LHCN-M2 (cell line): ENCODE results near the gene MIOX. TPM values are rescaled to one million over a fixed set of nuclear protein-coding genes. Genes with fewer than 3 reads are reported as not detected.
"Not testable (repeated sequence)": the region's sequence is repeated elsewhere in the genome, so short reads cannot be mapped to it uniquely, and the experiment has no call there.

ENCODE experiments used
- DNase-seq: peaks from one replicate; pipeline ENCODE4 v3.0.0-alpha.2; 2012; ENCODE audit warnings: low read depth
- total RNA-seq: library from RNA; depleted of rRNA; stranded (reverse); fragments of >200 nt; gene quantifications from 2 replicates; pipeline ENCODE4 v1.2.3, GENCODE V29; 2014; rRNA removed

MIOX gene
- total RNA-seq, 1 experiment from 2014 or later: not detected

DNA sequence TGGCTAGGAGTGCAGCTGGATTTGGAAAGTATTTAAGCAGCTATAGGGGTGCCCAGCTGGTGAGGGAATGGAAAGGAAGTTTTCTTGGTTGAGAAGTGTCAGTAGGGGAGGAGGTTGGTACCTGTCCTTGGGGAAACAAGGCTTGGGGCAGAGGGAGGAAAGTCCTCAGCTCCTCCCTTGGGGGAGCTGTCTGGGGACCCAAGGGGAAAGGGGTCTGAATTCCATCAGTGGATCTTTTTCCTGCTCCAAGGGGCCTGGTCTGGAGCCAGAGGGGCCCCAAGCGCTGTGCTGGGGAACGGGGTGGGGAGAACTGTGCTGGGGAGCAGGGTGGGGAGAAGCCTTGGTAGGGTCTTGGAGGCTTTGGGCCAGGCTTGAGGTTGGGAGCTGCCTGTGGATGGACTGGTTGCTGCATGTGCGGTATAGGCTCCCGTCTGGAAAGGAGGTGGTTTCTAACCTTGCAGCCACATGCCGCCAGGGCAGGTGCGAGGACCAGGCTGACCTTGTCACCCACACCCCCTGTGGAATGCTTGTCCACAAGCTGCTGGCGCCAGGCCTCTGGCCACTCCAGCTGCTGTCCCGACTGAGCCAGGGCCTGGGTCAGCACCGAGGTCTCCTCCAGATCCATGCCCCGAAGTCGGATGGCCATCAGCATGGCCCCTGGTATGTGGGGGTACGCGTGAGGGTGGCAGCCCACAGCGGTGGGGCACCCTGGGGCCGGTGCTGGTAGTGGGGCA, 42.2 kb downstream of the MIOX start:
- no peak for DNase-seq

DNA sequence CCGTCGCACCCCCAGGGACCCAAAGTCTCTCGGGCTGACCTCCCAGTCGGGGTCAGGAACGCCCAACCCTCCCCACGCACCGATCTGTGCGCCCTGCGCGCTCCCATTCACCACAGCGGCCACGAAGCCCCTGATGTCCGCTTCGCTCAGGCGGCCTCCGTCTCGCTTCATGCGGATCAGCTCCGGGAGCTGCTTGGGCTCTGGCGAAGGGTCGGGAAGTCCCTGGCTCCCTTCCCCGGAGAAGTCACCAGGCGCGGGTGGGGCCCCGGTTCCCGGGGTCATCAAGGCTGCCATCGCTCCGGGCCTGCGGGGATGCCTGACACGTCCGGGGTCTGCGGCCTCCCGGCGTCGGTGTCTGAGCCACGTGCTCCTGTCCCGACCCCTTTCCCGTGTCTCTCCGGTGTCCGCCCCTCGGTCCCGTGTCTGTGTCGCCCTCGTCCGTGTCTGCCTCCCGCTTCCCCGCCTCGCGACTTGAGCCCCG, 42.8 kb downstream of the MIOX start:
- no peak for DNase-seq

DNA sequence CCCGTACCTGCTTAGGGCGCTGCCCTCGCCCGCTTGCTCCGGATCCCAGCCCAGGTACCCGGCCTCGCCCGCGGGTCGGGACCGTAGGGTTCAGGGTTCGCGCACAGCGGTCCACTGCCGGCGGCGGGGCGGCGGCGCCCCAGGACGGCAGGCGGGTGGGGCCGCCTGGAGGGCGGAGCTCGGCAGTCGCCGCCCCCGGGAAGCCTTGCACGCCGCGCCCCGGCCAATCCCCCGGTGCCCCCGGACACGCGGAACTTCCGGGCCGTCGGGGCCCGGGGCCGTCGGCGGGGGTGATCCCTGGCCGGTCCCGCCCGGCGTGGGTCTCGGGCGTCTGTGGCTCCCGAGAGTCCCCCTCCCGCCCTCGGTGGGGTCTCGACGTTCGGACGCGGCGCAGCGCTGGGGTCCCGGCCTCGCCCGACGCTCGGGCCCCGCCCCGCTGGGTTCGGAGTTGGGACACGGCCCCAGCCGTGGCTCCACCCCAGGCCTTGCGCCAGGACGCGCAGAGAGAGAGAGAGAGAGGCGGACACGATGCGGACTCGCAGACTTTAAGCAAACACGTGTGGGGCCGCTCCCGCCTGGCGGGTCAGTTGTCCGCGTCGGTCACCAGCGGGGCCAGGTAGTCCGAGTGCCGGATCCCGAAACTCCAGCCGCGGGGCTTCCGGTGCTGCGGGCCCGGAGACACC, 43.4 kb downstream of the MIOX start, which contains the start of gene TYMP:
Gene TYMP, minus strand, starts transcription at position 116 of the 683 bp plus-strand sequence. CDS start 303 bp downstream, outside the sequence.
- peak; percentile 43 for DNase-seq

DNA sequence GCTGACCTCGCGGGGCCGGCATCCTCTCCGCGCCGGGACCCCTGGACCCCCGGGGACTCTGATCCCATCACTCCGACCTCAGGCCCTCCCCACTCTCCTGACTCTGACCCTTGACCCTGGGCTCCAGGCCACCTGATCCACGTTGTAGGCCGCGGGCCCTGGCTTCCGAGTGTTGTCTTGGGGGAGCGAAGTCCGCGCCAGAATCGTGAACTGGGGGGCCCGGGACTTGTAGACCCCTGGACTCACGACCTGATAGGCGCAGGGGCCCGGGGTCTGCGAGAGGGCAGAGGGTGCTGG, 43.9 kb downstream of the MIOX start:
- DNase-seq: no peak

DNA sequence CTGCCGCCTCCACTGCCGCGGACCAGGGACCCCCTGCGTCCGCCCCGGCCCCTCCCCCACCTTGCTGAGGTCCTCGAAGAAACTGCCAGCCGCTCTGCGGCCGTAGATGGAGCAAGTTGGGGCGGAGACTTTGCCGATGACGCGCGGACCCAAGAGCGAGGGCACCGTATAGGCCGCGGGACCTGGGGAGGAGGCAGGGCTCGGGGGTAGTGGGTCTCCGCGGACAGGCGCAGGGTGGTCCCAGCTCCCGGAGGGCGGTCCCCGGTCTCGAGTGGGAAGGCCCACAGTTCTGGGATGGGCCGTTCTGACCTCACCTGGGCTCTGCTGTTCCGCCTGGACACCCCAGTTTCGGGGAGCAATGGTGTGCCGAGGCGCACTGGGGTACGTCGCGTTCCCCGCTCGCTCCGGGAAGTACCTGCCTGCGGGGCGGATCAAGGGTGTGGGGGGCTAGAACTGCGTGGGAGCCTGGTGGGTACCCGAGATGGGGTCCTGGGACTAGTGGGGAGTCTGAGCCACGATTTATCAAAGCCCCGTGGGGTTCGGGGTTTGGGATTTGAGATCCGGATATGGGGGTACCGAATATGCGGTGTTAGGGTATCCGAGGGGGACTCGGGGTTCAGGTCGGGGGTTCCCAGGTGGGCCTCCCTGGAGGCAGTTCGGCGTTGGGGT, 44.4 kb downstream of the MIOX start:
- DNase-seq: peak; percentile 55

DNA sequence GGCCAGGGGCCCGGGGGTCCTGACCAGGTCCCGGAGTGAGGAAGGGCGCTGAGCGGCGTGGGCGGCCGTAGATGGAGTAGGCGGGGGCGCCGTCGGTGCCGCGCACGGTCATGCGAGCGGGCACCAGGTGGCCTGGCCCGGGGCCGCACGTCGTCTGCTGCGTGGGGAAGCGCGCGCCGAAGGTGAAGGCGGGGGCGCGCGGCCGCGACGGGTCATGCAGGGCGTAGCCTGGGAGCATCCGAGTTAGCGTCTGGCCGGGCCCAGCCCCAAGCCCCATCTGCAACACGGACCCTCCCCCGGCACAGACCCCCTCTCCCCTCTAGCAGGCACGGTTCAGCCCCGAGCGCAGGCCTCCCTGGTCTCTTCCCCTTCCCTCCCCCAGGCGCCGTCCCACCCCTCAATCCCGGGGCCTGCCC, 44.9 kb downstream of the MIOX start:
- no peak for DNase-seq

DNA sequence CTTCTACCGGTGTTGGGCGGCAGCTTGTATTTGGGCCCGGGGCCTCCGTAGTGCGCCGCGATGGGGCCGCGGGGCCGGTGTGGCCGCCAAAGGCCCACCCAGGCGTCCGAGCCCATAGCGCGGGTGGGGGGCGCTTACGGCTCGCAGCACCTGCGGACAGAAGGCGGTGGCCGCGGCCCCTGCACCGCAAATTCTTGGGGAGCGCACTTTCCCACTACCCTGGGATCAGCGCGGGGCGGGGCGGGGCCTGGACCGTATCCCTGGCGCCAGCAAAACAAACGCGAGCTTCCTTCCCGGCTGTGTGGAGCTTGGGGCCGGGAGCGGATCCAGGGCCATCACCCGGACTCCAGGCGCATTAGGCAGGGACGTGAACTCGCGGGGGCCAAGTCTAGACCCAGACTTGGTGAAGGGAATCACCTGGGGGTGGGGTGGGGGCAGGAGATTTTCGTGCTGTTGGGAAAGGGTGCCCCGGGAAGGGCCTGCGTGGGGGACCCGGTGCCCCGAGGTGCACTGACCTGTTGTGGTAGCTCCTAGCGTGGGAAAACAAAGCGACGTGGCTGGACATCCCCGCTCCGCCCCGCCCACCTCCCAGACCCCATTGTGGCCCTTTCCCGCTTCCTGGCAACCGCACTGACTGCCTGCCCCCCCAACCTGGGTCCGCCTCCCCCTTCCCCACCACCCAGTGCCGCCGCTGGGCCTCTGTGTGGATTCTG, 45.5 kb downstream of the MIOX start:
- DNase-seq: no peak

DNA sequence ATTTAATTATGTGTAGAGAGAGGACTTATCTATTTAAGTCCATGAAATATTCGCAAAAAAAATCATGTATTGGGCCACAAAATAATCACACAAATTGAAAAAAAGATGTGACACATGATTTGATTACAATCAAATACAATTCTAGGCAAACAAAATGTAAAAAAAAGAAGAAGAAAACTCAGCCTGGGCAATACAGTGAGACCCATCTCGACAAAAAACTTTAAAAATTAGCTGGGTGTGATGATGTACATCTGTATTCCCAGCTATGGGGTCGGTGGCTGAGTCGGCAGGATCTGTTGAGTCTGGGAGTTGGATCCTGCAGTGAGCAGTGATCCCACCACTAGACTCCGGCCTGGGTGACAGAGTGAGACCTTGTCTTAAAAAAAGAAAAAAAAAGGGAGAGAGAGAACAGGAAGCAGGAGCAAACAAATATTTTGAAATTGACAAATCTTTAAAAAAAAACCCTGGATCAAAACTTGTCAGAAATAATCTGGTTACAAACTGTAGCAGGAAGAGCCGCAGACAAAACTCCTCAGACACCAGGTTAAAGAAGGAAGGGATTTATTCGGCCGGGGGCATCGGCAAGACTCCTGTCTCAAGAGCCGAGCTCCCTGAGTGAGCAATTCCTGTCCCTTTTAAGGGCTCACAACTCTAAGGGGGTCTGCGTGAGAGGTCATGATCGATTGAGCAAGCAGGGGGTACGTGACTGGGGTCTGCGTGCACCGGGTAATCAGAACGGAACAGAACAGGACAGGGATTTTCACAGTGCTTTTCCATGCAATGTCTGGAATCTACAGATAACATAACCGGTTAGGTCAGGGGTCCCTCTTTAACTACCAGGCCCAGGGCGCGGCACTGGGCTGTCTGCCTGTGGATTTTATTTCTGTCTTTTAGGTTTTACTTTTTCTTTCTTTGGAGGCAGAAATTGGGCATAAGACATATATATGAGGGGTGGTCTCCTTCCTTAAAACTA, 46.5 kb downstream of the MIOX start:
- no peak for DNase-seq

DNA sequence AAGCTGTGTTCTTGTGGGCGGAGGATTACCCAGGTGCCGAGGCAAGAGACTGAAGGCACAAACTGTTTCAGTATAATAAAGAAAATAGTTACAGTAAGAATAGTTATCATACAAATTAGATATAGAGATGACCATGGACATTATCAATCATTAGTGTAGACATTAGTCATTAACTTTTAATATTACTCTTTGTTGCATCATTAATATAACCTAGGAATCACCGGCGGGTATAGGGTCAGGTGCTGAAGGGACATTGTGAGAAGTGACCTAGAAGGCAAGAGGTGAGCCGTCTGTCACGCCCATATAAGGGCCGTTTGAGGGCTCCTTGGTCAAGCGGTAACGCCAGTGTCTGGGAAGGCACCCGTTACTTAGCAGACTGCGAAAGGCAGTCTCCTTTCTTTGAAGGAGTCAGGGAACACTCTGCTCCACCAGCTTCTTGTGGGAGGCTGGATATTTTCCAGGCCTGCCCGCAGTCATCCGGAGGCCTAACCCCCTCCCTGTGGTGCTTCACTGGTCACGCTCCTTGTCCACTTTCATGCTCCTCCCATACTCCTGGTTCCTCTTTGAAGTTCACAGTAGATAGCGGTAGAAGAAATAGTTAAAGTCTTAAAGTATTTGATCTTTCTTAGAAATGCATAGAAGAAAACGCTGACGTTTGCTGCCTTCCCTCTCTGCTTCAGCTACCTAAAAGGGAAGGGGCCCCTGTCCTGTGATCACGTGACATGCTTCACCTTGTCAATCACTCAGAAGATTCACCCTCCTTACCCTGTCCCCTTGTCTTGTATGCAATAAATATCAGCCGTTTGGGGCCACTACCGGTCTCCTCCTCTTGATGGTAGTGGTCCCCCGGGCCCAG, 47.4 kb downstream of the MIOX start:
- not testable (repeated sequence) for DNase-seq

DNA sequence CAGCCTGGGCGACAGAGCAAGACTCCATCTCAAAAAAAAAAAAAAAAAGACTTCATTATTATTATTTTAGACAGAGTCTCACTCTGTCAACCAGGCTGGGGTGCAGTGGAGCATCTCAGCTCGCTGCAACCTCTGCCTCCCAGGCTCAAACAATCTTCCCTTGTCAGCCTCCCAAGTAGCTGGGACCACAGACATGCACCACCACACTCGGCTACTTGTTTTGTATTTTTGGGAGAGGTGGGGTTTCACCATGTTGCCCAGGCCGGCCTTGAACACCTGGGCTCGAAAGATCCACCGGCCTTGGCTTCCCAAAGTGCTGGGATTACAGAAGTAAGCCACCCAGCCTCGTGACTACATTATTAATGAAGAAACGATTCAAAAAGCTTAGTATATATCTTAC, 48.5 kb downstream of the MIOX start:
- no peak for DNase-seq

DNA sequence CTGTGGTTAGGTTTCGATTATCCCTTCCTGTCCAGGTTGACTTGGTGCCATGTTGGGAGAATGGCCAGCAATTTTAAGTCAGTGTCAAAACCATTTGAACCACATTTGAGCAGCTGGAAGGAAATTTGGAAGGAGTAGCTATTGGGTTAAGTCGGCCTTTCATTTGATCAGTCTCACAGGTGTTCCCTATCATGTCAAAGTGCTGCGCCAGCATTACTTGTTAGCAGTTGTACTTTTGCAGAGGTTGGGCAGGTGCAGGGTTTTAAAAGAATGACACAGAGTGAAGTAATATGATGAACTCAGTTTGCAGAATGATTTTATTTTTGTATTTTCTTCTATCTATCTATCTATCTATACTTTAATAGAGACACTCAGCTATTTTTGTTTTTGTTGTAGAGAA, 49.6 kb downstream of the MIOX start:
- no peak for DNase-seq

DNA sequence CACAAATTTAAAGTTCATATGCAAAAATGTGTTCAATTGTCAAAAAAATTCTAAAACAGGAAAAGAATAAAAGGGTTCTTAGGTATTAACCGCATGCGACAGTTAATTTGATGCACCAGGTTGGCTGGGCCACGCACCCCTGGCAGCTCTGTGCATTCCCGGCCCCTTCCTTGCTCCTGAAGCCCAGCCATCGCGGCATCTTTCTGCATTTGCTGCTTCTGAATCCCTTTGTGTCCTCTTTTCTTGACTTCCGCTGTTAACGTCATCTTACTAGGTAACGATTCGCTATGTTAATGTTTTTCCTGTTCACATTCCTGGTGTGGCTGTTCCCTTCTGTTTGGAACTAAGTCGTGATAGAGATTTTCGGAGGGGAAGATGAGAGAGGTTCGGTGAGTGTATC, 51.1 kb downstream of the MIOX start:
- no peak for DNase-seq

Other genes with a start within 250 kb of the MIOX start
- gene TUBGCP6, start 241.8 kb upstream of the MIOX start, total RNA-seq: 29.8 and 34.6 TPM in 2 replicates
- 28.2 and 29.1 TPM in 2 replicates for gene HDAC10, start 235.6 kb upstream of the MIOX start, total RNA-seq
- gene MAPK12, start 225.2 kb upstream of the MIOX start, total RNA-seq: 31.2 and 33.8 TPM in 2 replicates
- 7.6 and 8.3 TPM in 2 replicates for gene MAPK11, start 216.5 kb upstream of the MIOX start, total RNA-seq
- gene PLXNB2, start 179.2 kb upstream of the MIOX start, total RNA-seq: 140 and 148 TPM in 2 replicates
- 2.8 and 3.5 TPM in 2 replicates for gene DENND6B, start 159.8 kb upstream of the MIOX start, total RNA-seq
- gene PPP6R2, start 143.5 kb upstream of the MIOX start, total RNA-seq: 62.8 and 64.2 TPM in 2 replicates
- 69.2 and 76.2 TPM in 2 replicates for gene SBF1, start 11.8 kb upstream of the MIOX start, total RNA-seq
- gene ADM2, start 5.3 kb upstream of the MIOX start, total RNA-seq: not detected in 2 replicates
- 87.5 and 98.3 TPM in 2 replicates for gene LMF2, start 20.8 kb downstream of the MIOX start, total RNA-seq
- 72.1 and 75.2 TPM in 2 replicates for gene NCAPH2, start 21.4 kb downstream of the MIOX start, total RNA-seq
- 7.4 and 7.7 TPM in 2 replicates for gene SCO2, start 38.7 kb downstream of the MIOX start, total RNA-seq
- gene TYMP, start 43.2 kb downstream of the MIOX start, total RNA-seq: 3.6 and 4.3 TPM in 2 replicates
- gene KLHDC7B, start 59.0 kb downstream of the MIOX start, total RNA-seq: not detected in 2 replicates
- gene SYCE3, start 76.1 kb downstream of the MIOX start, total RNA-seq: not detected in 2 replicates
- gene CPT1B, start 91.6 kb downstream of the MIOX start, total RNA-seq: 9.0 and 9.4 TPM in 2 replicates
- 44.9 and 53.0 TPM in 2 replicates for gene CHKB, start 96.0 kb downstream of the MIOX start, total RNA-seq
- gene MAPK8IP2, start 113.9 kb downstream of the MIOX start, total RNA-seq: 0.13 and 0.17 TPM in 2 replicates
- gene ARSA, start 141.3 kb downstream of the MIOX start, total RNA-seq: 33.9 and 40.4 TPM in 2 replicates
- gene SHANK3, start 186.0 kb downstream of the MIOX start, total RNA-seq: 0.58 and 0.75 TPM in 2 replicates